Iris pigment epithelial cell (primary cell): Measurements from ENCODE around the gene MAN1B1.
"Not testable (repeated sequence)": the region's sequence is repeated elsewhere in the genome, so short reads cannot be mapped to it uniquely, and the experiment has no call there.

Source experiments
- DNase-seq: peaks from one replicate; pipeline ENCODE4 v3.0.0-alpha.2; 2011; ENCODE audit warnings: low read depth

The MAN1B1 gene

DNA sequence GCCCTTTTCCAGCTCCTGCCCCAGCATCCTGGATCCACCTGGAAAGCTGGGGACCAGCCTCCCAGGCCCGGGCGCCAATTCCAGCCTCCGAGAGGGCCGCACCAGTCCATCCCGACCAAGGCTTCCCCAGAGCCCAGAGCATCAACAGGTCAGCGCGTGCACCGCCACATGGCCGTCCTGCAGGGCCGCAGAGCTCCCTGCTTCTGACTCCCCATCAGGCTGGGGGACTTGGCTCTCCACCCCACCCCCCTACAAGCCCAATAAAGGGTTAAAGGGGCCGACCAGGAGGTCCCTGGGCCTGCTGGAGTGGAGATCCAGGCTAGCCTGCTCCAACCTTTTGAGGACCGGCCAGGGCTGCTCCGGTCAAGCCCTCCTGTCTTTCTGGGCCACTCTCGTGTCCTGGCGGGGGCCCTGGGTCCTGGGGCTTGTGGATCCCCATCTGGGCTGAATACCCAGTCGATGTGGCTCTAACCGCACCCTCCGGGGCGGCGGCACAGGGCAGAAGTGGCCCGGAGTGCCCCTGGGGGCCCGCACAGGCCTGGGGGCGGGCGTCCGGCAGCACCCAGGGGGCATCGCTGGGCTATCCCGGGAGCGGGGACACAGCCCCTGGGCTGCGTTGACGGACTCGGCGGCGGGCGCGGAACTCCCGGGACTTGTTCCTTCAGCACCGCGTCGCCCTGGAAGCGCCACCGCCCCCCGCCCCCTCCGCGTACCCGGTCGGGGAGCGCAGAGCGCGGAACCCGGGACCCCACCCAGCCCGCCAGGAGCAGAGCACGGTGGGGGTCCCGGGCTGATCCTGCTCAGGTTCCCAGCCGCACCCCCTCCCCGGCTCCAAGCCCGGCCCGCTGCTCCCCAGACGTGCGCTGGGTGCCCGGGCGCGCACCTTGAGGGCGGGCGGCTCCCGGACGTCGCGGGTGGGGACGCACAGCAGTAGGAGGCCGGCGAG is 33.5 kb upstream of the MAN1B1 start:
- DNase-seq, result no peak

DNA sequence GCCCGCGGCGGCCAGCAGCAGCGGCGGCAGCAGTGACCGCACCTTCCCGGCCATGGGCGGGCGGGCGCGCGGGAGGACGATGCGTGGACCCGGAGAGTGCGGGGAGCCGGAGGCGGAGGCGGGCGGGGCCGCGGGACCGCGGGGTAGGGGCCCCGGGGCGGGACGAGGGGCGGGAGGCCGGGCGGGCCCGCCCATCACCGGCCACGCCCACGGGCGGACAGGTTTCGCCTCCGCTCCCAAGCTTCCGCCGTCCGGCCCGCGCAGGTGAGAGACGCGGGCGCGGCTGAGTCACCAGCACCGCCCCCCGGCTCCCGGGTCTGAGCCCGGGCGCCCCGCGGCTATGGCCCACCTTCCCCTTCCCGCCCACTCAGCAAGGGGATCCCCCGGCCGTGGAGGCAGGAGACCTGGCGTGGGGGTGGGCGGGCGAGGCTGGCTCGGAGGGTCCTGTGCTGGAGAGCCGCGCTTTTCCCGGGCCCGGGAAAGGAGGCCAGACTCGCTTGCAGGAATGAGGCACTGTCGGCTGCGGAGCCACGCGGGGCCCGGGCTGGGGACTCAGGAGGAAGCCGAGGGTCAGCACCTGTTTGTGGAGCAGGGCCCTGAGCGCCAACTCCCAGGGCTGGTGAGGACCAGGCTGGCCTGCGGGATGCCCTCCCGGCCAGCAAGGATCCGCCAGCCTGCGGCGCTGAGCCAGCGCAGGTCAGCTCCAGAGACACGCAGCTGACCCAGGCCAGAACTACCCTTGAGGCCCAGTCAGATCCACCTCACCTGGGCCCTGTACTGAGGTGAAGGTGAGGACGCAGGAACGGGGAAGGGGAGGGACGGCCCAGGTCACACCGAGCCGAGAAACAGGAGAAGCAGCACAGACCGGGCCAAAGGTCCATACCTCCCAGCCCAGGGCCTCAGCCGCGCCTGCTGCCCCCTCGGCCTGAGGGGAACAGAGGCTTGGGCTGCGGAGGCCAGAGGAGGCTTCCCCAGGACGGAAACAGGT is 32.5 kb upstream of the MAN1B1 start, which contains the start of gene ENTPD2:
TSS of gene ENTPD2 (minus strand) at position 118 of the 988 bp plus-strand sequence. CDS start at position 54, 64 bp downstream.
- no peak for DNase-seq

DNA sequence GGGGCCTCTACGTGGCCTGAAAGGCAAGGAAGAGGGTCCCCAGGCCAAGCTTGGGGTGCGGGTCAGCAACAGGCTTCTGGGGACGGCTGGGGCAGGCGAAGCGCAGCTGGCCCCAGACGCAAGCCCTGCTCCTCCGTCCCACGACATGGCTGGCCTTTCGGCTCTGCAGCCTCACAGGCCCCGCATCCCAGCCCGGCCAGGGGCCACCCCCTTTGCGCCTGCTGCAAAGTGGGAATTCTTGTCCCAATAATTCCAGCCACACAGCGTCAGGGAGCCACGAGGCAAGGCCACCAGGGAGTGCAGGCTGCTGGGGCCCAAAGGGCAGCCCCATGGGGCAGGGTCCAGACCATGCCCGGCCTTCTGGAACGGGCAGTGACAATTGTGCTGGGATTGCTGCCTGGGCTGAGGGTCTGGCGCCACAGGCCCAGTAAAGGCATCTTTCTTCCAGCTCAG is 31.8 kb upstream of the MAN1B1 start:
- no peak for DNase-seq

DNA sequence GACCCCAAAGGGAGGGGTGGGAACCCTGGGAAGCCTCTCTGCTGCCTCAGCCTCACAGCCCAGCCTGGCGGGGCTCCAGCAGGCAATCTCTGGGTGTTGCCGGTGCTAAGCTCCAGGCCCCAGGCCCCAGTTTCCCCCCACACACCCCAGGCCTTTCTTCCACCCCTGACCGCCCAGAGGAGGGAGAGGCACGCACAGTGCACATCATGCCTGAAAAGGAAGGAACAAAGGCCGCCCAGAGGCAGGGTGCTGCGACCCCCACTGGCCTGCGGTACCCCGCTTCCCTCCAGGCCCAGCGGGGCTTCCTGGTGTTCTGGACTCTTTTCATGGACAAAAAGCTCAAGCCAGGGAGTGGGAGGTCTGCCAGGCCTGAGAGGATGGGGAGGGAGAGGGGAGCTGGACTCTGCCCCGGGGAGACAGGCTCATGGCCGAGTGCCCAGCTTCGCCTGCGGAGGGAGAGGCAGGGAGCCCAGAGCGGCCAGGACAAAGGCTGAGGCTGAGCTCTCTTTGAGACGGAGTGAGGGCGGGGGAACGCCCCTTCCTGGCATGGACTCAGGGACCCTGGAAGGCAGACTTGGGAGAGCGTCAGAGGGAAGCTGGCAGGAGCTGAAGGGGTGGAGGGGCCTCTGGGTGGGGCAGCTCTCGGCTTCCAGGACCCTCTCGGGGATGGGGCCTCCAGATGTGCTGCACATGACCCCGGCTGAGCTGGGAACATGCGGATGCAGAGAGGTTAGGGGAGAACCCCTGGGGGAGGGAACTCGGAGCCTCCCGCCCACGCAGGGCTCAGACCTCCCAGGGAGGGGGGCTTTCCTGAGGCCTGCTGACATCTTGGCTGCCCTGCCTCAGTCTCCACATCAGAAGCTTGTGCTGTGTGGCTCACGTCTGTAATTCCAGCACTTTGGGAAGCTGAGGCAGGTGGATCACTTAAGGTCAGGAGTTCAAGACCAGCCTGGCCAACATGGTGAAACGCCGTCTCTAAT is 31.1 kb upstream of the MAN1B1 start:
- DNase-seq, result peak; percentile 41

DNA sequence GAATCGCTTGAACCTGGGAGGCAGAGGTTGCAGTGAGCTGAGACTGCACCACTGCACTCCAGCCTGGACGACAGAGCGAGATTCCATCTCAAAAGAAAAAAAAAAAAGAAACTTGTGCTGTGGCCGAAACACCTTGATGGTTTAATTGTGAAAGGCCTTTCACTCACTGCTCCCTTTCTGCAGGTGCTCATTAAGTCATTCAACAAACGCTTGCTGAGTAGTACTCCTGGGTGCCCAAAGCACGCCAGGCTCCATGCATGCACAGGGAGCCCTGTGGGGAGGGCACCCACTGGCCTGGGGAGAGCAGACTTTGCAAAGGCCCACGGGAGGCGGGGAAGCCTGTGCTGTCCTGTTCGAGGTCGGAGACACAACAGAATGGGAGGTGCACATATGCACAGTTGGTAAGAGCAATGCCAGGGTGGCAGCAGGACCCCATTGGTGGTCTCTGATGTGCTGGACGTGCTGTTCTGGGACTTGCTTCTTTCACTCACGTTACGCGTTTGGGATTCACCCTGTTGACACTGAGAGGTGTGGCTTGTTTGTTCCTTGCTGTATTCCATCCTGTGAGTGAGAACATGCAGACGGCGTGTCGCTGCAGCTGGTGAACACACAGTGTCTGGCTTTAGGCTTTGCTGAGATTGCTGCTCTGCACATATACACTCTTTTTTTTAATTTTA is 29.9 kb upstream of the MAN1B1 start:
- no peak for DNase-seq

DNA sequence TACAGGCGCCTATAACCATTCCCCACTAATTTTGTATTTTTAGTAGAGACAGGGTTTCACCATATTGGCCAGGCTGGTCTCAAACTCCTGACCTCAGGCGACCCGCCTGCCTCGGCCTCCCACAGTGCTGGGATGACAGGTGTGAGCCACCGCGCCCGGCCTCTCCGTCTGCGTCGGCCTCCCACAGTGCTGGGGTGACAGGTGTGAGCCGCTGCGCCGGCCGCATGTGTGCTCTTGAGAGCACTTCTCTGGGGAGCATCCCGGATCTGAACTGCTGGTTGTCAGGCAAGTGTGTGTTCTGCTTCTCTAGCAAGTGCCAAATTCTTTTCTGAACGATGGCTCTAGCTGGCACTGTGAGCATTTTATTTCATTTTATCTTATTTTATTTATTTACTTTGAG is 29.2 kb upstream of the MAN1B1 start:
- no peak for DNase-seq

DNA sequence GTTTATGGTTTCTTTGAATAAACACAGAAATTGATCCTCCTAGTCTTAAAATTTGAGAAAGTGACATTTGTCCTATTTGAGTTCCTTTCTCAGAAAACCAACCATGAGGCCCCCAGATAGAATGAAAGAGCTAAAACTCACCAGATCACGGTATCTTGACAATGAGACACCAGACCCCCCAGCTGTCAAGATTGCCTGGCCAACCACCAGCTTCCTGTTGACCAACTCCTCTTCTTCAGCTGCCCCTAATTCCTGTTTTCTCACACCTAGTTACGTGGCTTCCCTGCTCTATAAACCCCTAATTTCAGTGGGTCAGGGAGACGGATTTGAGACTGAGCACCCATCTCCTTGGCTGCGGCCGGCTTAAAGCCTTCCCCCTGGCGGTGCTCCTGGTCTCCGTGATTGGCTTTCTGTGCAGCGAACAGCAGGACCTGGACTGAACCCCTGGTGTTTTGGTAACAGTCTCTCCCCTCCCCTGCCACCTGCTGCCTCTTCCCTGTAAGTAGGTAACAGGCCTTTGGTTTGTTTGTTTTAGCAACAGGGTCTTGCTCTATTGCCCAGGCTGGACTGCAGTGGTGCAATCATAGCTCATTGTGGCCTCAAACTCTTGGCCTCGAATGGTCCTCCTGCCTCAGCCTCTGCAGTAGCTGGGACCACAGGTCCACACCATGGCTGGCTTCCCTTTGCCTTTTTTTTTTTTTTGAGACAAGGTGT is 28.1 kb upstream of the MAN1B1 start:
- DNase-seq, result no peak

DNA sequence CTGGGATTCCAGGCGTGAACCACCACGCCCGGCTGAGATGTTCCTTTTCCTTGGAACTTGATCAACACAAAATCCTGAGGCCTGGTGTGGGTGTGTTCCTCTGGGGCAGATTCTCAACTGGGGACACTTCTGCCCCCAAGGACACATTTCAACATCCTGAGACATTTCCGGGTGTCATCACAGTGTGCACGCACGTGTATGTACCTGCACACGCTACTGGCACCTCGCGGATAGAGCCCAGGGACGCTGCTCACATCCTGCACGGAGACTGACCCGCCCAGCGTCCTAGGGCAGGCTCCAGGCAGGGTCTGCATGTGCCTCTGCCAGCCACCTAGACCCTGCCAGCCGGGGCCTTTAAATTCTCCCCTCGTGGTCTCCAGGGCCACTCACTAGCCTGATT is 24.4 kb upstream of the MAN1B1 start:
- DNase-seq, result no peak

DNA sequence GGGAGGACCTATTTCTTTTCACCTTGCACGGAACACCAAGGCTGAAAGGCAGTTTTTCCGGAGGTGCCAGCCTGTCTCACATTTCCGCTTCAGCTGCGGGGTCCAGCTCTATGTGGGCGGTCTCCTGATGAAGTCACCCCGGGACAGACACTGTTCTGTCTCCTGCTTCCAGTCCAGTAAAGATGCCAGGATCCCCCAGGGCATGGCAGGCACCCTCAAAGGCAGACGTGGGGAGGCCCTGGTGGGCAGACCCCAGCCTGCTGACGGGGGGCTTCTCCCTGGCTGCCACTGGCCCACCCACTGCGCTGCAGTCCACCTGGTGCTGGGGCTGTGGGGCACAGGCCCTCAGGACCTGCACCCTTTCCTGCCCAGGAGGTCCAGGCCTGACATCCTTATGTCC is 24.0 kb upstream of the MAN1B1 start:
- not testable (repeated sequence) for DNase-seq

DNA sequence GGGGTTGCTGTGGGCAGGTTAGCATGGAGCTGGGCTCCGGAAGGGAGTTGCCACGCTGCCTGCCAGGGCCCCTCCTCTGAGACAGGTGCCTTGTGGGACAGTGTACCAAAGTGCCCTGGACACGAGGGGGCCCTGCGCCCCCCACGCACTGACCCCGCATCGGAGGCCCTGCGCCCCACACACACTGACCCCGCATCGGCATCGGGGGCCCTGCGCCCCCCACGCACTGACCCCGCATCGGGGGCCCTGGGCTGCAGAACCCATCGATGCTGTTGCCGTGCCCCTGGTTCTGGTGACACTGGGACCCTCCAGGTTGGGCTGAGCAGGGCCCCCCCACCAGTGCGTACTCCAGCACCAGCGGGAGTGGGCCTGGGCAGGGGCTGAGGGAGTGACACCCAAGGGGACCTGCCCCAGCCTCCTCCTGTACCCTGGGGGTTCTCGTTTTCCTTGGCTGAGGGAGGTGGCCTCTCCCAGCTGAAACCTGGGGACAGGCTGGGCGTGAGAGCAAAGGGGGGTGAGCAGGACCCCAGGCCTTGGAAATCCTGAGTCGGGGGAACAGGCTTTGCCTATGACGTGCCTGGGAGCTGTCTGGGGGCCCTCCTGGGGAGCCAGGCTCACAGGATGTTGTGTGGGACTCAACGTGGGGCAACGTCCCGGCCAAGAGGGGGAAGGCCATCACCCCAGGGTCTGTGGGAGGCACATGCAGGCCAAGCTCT is 23.3 kb upstream of the MAN1B1 start:
- DNase-seq, result no peak

DNA sequence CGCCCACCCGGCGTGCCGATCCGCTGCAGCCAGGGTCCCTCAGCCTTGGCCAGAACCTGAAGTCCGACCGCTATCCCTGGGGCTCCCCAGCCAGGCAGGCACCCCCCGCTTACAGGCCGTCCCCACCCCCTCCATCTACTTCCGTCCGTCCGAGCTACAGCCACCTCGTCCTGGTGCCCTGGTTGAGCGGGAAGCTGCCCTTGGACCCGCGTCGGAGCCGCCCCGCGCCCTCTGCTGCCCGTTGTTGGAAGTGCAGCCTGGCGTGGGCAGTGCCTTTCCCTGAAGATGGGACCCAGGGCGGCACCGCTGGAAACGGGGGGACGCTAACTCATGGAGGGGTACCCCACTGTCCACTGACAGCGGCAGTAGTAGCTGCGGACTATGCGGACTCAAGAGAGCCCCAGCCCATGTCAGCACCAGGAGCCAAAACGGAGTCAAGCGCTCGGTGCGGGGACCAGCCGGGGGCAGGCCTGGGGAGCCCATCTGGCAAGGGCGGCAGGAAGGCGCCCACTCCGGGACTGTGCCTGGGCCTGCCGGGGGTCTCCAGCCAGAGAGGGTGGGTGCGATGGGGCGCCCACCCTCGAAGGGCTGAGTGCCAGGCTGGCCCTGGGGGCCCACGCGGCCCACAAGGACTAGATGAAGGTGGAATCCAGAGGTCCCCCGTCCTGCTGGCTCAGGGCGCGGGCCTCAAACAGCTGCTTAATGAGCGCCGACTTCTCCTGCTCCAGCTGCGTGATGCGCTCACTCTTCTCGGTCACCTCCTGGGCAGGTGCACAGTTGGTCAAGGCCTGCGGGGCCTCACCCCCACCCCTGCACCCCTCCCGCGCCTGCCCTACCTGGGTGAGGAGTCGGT is 22.5 kb upstream of the MAN1B1 start:
- DNase-seq, result peak; percentile 28

DNA sequence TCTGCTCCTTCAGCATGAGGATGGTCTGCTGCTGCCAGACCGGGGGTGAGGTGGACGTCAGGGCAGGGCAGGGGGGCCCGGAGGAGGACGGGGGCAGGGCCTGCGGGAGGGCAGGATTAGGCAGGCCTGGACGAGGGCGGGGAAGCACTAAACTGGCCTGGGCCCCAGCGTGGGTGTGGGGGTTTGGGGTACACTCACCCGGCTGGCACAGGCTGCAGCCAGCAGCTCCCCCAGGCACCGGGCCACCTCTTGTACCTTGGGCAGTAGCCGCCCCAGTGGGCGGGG is 22.0 kb upstream of the MAN1B1 start:
- DNase-seq, result no peak

DNA sequence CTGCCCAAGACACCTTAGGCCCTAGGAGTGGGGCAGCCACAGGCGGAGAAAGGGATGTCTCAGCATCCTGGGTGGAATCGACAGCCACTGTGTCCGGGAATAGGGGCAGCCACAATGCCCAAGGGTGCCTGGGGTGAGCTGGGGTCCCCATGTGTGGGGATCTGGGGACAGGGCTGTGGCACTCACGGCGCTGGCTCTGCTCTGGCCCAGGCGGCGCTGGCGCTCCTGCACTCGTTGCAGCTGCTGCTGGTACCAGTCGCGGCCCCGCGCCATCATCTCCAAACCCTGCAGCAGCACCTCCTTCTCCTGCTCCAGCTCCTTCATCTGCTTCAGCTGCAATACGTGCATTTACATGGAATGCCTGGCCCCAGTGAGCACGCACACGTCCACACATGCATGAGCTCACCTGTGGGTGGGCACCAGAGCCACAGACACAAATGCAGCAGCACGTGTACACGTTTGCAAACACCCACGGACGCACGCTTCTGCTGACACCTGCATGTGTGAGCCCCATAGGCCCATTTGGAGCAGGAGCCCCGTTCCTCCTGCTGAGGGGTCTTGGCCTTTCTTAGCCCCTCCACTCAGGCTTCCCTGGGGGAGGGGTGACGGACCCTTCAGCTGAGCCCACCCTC is 21.3 kb upstream of the MAN1B1 start:
- no peak for DNase-seq

DNA sequence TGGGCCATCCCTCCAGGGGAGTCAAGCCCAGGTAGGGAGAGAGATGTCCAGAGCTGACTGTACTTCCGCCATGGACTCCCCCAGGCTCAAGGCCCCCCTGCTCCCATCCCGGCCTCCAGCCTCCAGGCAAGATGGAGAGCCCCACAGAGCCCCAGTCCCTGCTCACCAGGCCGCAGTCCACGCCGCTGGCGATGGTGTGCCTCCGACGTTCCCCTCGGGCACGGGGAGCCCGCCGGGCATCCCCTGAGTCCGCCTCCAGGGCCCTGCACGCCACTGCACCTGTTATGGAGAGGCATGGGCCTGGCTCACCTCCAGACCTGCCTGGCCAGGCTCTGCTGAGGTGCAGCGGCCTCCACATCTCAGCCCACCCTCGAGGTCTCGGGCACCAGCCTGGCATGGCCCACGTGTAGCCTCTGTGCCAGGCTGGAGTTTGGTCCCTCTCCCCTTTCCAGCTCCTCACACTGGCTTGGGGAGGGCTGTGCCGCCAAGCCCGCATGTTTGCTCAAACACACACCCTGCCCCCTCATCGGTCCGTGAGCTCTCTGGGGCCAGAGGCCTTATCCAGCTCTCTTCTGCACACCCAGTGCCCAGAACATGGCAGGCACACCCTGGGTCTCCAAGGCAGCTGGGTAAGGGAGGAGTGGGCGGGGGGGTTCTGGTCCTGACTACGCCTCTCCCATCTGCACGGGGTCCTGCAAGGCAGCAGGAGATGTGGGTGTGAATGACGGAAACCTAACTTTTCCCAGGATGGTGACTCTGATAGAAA is 20.5 kb upstream of the MAN1B1 start:
- no peak for DNase-seq

DNA sequence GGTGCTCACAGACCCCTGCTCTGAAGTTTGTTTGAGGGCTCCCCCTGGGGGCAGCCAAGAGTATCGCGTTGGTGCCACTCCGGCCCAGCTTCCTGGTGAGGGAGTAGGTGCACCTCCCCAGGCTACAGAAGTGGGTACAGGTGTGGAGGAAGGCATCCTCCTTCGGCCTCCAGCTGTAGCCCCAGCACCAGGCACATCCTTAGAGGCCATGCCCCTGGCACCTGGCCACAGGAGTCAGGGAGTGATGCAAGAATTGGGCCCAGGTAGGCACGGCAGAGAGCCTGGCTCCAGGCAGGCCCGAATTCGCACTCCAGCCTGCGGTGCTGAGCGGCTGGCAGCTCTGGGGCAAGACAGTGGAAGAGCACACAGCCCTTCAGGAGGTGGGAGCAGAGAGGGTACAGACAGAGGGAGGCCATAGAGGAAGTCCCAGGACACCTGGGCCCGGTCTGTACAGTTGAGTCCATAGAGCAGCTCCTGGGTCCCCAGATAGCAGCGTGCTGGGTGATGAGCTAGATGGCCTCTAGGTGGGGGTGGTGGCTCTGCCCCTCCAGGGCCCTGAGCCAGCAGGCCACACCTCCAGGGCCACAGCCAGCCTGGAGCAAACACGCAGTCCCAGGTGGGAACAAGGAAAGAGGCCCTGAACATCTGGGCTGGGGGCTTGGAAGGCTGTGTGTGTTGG is 18.8 kb upstream of the MAN1B1 start:
- DNase-seq, result peak; percentile 67

DNA sequence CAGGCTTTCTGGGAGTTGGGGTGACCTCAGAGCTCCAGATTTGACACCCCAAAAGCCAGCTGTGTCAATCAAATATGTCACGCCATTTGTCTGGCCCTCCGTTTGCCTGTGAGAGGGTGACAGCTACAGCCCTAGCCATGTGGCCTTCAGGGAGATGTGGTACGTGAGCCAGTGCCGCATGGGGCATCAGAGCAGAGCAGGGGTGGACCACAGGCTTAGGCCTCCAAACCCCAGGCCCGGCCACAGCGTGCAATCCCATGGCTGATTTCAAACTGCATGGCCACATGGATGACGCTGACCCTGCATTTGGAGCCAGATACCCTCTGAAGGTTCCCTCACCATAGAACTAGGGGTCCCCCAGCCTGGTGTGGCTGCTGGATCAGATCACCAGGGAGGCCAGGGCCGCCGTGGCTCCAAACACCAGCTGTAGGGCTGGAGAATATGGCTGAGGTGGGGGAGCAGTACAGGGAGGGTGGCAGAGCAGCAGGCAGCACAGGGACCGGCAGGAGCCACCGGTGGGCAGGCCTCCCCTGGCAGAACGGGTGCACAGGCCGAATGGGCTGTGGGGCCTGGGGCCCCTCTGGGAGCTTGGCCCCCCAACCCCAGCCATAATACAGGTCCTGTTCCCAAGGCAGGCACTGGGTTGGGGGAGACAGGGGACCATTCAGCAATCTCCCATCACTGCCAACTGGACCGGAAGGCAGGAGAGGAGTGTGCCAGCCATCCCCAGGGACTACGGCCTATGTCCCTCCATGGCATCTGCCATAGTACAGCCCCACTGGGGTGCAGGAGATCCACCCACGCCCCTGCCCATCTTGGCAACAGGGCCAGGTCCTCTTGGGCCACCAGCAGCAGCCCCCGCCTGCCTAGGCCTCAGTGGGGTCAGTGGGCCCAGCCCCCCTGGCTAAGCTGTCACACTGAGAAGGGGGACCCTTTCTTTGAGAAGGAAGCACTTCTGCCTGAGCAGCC is 18.0 kb upstream of the MAN1B1 start:
- DNase-seq, result no peak
